ENCODE data around the gene ITGB6. TPM values are rescaled to one million over a fixed set of nuclear protein-coding genes. Genes with fewer than 3 reads are reported as not detected.

The ITGB6 gene
- total and polyA plus RNA-seq, 2 donors (not counting 3 experiments of a cell fraction or from before 2014, with no cell fraction given), result 0.03 TPM; not detected in 1

- peak overlapping the region; percentile 89 for H2AFZ ChIP-seq (ENCODE audit: low read depth, low read length)
- no peak overlapping the region for H3K27ac ChIP-seq (ENCODE audit: insufficient read depth, low read depth, low read length)
- H3K9ac ChIP-seq (replicated peaks; ENCODE audit: extremely low read depth, insufficient read depth, low read length), result peak overlapping the region; percentile 19
- no peaks in the 10 kb centered on the region for H4K20me1 ChIP-seq (replicated peaks; ENCODE audit: control insufficient read depth, extremely low read depth, insufficient read depth, low read length)
- no peaks in the 10 kb centered on the region for H3K36me3 ChIP-seq (ENCODE audit: control insufficient read depth in 2 of 2, extremely low read depth in 1 of 2, insufficient read depth in 2 of 2, low read length in 2 of 2)
- peaks cover 18% of the 10 kb centered on the region for H3K4me1 ChIP-seq (ENCODE audit: control insufficient read depth, extremely low read depth, insufficient read depth, low read length)
- H3K4me3 ChIP-seq (replicated peaks in 1 of 3; ENCODE audit: insufficient read depth in 1 of 3, low read depth in 1 of 3, low read length in 3 of 3), result peak overlapping the region in 2 of 3 experiments; percentile 60 to 75
- POLR2A ChIA-PET, result no interaction called here
- CTCF ChIA-PET, result no interaction called here
- intact Hi-C loops (cut with micrococcal nuclease) (no loop called here), dilution Hi-C loops (cut with MboI; ENCODE audit: extremely low pct_ligation_motif_present, low sequenced_read_pairs) (no loop called here)
- no peaks in the 10 kb centered on the region for H3K9me3 ChIP-seq (replicated peaks; ENCODE audit: control insufficient read depth, insufficient read depth, low read length)
- peak overlapping the region; percentile 26 for H3K4me2 ChIP-seq (ENCODE audit: insufficient read depth, low read length)
- H3K79me2 ChIP-seq (ENCODE audit: control insufficient read depth, insufficient read depth, low read length), result peaks cover 30% of the 10 kb centered on the region
- no peaks in the 10 kb centered on the region for H3K9me1 ChIP-seq (replicated peaks; ENCODE audit: control insufficient read depth, extremely low read depth, insufficient read depth, low read length)
- no peak for TF ChIP-seq GATA2 (IDR thresholded peaks at IDR 0.05; ENCODE audit: insufficient read depth, insufficient read length, low read depth, low read length)
- peak; percentile 22 for DNase-seq (ENCODE audit: low read depth, low spot score)
- no peaks in the 10 kb centered on the region for H3K27me3 ChIP-seq (ENCODE audit: control insufficient read depth in 2 of 2, insufficient read depth in 2 of 2, low read length in 2 of 2)
- BruUV-seq (replicated peaks), result no TSS peak
- FAIRE-seq, result no peak
These were observed 136.8 kb downstream of the ITGB6 start for GRCh38 chr2:160063271-160063670.

- dilution Hi-C loops (cut with MboI; ENCODE audit: extremely low pct_ligation_motif_present, low sequenced_read_pairs), result no loop called here
- intact Hi-C loops (cut with micrococcal nuclease), result loop anchor here (1.0 kb wide), 1 partner anchor 23 kb away; no protein-coding TSS in a partner anchor
These were observed 137.6 kb downstream of the ITGB6 start, which contains the start of gene PLA2R1 for GRCh38 chr2:160062292-160063005. TSS of gene PLA2R1 (minus strand) at chr2:160062615. CDS start at chr2:160062403, 212 bp downstream.

More at GRCh38 chr2:160062292-160063005, 137.6 kb downstream of the ITGB6 start, which contains the start of gene PLA2R1:
- H3K36me3 ChIP-seq (ENCODE audit: control insufficient read depth in 2 of 2, extremely low read depth in 1 of 2, insufficient read depth in 2 of 2, low read length in 2 of 2), result no peaks in the 10 kb centered on the region
- H3K27ac ChIP-seq (ENCODE audit: insufficient read depth, low read depth, low read length), result peak within 1 kb of the TSS; percentile 19
- H3K27me3 ChIP-seq (ENCODE audit: control insufficient read depth in 2 of 2, insufficient read depth in 2 of 2, low read length in 2 of 2), result no peaks in the 10 kb centered on the region
- peaks cover 37% of the 10 kb centered on the region for H3K79me2 ChIP-seq (ENCODE audit: control insufficient read depth, insufficient read depth, low read length)
- H3K4me2 ChIP-seq (ENCODE audit: insufficient read depth, low read length), result peak within 1 kb of the TSS; percentile 56
- peak within 1 kb of the TSS; percentile 60 to 78 (median 75) for H3K4me3 ChIP-seq (replicated peaks in 1 of 3; ENCODE audit: insufficient read depth in 1 of 3, low read depth in 1 of 3, low read length in 3 of 3)
- TF ChIP-seq CTCF (IDR thresholded peaks at IDR 0.05; ENCODE audit: extremely low read depth in 1 of 2, insufficient read depth in 1 of 2, low read depth in 1 of 2, low read length in 2 of 2), result no peak
- TF ChIP-seq GATA2 (IDR thresholded peaks at IDR 0.05; ENCODE audit: insufficient read depth, insufficient read length, low read depth, low read length), result no peak
- TF ChIP-seq POLR2AphosphoS5 (IDR thresholded peaks at IDR 0.05; ENCODE audit: insufficient read depth, low read depth, low read length), result peak; percentile 55
- TF ChIP-seq EZH2 (IDR thresholded peaks at IDR 0.05; ENCODE audit: borderline replicate concordance, low read depth, low read length, severe bottlenecking), result no peak
- TF ChIP-seq POLR2A (IDR thresholded peaks at IDR 0.05; ENCODE audit: low read depth, low read length), result peak; percentile 44
- no peak for TF ChIP-seq MYC (IDR thresholded peaks at IDR 0.05; ENCODE audit: low read depth, low read length)
- H2AFZ ChIP-seq (ENCODE audit: low read depth, low read length), result peak within 1 kb of the TSS; percentile 89
- no peaks in the 10 kb centered on the region for H3K9me1 ChIP-seq (replicated peaks; ENCODE audit: control insufficient read depth, extremely low read depth, insufficient read depth, low read length)
- peak; percentile 60 for FAIRE-seq
- no peaks in the 10 kb centered on the region for H3K9me3 ChIP-seq (replicated peaks; ENCODE audit: control insufficient read depth, insufficient read depth, low read length)
- BruUV-seq (replicated peaks), result no TSS peak
- H4K20me1 ChIP-seq (replicated peaks; ENCODE audit: control insufficient read depth, extremely low read depth, insufficient read depth, low read length), result no peaks in the 10 kb centered on the region
- ChIA-PET CTCF (no interaction called here), POLR2A (no interaction called here)
- peak within 1 kb of the TSS; percentile 65 for H3K9ac ChIP-seq (replicated peaks; ENCODE audit: extremely low read depth, insufficient read depth, low read length)
- H3K4me1 ChIP-seq (ENCODE audit: control insufficient read depth, extremely low read depth, insufficient read depth, low read length), result peaks cover 18% of the 10 kb centered on the region
- peak; percentile 49 for DNase-seq (ENCODE audit: low read depth, low spot score)
